Ovary (tissue), 3 donors: ENCODE results near the gene MVB12A.

Experiments used
- EP300 ChIP-seq: sonication (generic); formaldehyde crosslinking; IDR thresholded peaks from one replicate; pipeline ENCODE4 v1.6.1; 2017; ENCODE audit warnings: antibody characterized with exemption
- POLR2A ChIP-seq: fragments of 450-650 bp; IDR thresholded peaks from one replicate; pipeline ENCODE4 v1.6.1; 2017; ENCODE audit warnings: antibody characterized with exemption, mild to moderate bottlenecking, moderate library complexity
- TF ChIP-seq, protein P1 (sequence below), 3 donors: fragments of 450-650 bp in 2 of 3; fragments of 200-600 bp in 1 of 3; IDR thresholded peaks; one replicate each; pipeline versions ENCODE4 v1.5.1 to v1.8.0; 2016 to 2022; ENCODE audit warnings: antibody characterized with exemption in 3 of 3, mild to moderate bottlenecking in 1 of 3
- donor health status: DM: no; HTN: no; CAD: no.

DNA sequence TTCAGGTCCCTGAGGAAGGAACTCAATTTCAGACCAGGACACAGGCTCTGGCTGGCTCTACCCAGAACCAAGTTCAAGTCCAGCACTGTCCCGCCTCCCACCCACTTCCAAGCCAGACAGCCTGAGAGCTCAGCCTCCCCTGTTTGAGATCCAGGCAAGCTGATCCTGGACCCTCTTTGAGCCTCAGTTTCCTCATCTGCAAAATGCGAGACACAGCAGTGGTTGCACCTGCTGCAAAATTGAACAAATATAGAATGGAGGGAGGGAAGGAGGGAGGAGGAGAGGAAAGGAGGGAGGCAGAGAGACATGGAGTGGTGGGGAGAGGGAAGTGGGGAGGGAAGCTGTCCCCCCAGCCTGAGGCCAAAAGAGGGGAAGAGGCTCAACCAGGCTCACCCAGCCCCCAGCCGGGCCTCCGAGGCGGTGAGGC is 27.9 kb downstream of the MVB12A start:
- TF ChIP-seq POLR2A = no peak
- no peak for TF ChIP-seq EP300
- TF ChIP-seq, protein P1, sequence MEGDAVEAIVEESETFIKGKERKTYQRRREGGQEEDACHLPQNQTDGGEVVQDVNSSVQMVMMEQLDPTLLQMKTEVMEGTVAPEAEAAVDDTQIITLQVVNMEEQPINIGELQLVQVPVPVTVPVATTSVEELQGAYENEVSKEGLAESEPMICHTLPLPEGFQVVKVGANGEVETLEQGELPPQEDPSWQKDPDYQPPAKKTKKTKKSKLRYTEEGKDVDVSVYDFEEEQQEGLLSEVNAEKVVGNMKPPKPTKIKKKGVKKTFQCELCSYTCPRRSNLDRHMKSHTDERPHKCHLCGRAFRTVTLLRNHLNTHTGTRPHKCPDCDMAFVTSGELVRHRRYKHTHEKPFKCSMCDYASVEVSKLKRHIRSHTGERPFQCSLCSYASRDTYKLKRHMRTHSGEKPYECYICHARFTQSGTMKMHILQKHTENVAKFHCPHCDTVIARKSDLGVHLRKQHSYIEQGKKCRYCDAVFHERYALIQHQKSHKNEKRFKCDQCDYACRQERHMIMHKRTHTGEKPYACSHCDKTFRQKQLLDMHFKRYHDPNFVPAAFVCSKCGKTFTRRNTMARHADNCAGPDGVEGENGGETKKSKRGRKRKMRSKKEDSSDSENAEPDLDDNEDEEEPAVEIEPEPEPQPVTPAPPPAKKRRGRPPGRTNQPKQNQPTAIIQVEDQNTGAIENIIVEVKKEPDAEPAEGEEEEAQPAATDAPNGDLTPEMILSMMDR (IDR thresholded peaks at IDR 0.05) = no peak
